ENCODE measurements around the gene KRT14. TPM values are rescaled to one million over a fixed set of nuclear protein-coding genes. Genes with fewer than 3 reads are reported as not detected.
"Not testable (repeated sequence)": the region's sequence is repeated elsewhere in the genome, so short reads cannot be mapped to it uniquely, and the experiment has no call there.

KRT14 gene
- total RNA-seq, 1 experiment from 2014 or later: not detected

GRCh38 chr17:41631025-41631897, 44.6 kb upstream of the KRT14 start:
- DNase-seq: no peak
- H3K9me3 Mint-ChIP-seq (ENCODE audit: unreplicated experiment): no peaks in the 10 kb centered on the region
- H3K27me3 ChIP-seq (replicated peaks; ENCODE audit: control insufficient read depth, insufficient read depth, low read length): no peaks in the 10 kb centered on the region
- POLR2A ChIA-PET: no interaction called here
- H3K4me3 ChIP-seq (ENCODE audit: low read depth, low read length): no peak overlapping the region
- H3K27me3 Mint-ChIP-seq (ENCODE audit: insufficient read depth, unreplicated experiment): no peaks in the 10 kb centered on the region
- intact Hi-C loops (cut with micrococcal nuclease; ENCODE audit: unreplicated experiment): no loop called here
- no peak overlapping the region for H3K4me3 Mint-ChIP-seq (ENCODE audit: unreplicated experiment)
- H3K4me1 Mint-ChIP-seq (ENCODE audit: low read depth, unreplicated experiment): no peaks in the 10 kb centered on the region
- no TSS peak for BruUV-seq (replicated peaks)
- H3K4me1 ChIP-seq: no peaks in the 10 kb centered on the region
- CTCF ChIA-PET: no interaction called here
- TF ChIP-seq, protein P1, sequence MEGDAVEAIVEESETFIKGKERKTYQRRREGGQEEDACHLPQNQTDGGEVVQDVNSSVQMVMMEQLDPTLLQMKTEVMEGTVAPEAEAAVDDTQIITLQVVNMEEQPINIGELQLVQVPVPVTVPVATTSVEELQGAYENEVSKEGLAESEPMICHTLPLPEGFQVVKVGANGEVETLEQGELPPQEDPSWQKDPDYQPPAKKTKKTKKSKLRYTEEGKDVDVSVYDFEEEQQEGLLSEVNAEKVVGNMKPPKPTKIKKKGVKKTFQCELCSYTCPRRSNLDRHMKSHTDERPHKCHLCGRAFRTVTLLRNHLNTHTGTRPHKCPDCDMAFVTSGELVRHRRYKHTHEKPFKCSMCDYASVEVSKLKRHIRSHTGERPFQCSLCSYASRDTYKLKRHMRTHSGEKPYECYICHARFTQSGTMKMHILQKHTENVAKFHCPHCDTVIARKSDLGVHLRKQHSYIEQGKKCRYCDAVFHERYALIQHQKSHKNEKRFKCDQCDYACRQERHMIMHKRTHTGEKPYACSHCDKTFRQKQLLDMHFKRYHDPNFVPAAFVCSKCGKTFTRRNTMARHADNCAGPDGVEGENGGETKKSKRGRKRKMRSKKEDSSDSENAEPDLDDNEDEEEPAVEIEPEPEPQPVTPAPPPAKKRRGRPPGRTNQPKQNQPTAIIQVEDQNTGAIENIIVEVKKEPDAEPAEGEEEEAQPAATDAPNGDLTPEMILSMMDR (IDR thresholded peaks at IDR 0.05; ENCODE audit: insufficient read depth in 1 of 2, low read depth in 1 of 2, low read length in 1 of 2, severe bottlenecking in 1 of 2, unreplicated experiment in 1 of 2): no peak
- H3K27ac Mint-ChIP-seq (ENCODE audit: unreplicated experiment): no peak overlapping the region
- H3K36me3 ChIP-seq (ENCODE audit: control insufficient read depth, insufficient read depth, low read length): no peaks in the 10 kb centered on the region
- no peaks in the 10 kb centered on the region for H3K36me3 Mint-ChIP-seq (ENCODE audit: insufficient read depth, unreplicated experiment)
- no peaks in the 10 kb centered on the region for H3K9me3 ChIP-seq

GRCh38 chr17:41629826-41630670, 43.4 kb upstream of the KRT14 start:
- Histone ChIP-seq H3K27me3 (replicated peaks; ENCODE audit: control insufficient read depth, insufficient read depth, low read length) (no peaks in the 10 kb centered on the region), H3K4me3 (ENCODE audit: low read depth, low read length) (no peak overlapping the region), H3K36me3 (ENCODE audit: control insufficient read depth, insufficient read depth, low read length) (no peaks in the 10 kb centered on the region), H3K4me1 (no peaks in the 10 kb centered on the region), H3K9me3 (no peaks in the 10 kb centered on the region)
- POLR2A ChIA-PET: no interaction called here
- Mint-ChIP-seq H3K27ac (ENCODE audit: unreplicated experiment) (no peak overlapping the region), H3K4me3 (ENCODE audit: unreplicated experiment) (no peak overlapping the region), H3K9me3 (ENCODE audit: unreplicated experiment) (no peaks in the 10 kb centered on the region), H3K4me1 (ENCODE audit: low read depth, unreplicated experiment) (no peaks in the 10 kb centered on the region), H3K27me3 (ENCODE audit: insufficient read depth, unreplicated experiment) (no peaks in the 10 kb centered on the region), H3K36me3 (ENCODE audit: insufficient read depth, unreplicated experiment) (no peaks in the 10 kb centered on the region)
- TF ChIP-seq, protein P1 (IDR thresholded peaks at IDR 0.05; ENCODE audit: insufficient read depth in 1 of 2, low read depth in 1 of 2, low read length in 1 of 2, severe bottlenecking in 1 of 2, unreplicated experiment in 1 of 2): no peak
- BruUV-seq (replicated peaks): no TSS peak
- CTCF ChIA-PET: interaction anchor here (0.6 to 1.4 kb wide), 3 partner anchors 19 to 94 kb away, joined by 3 to 4 read pairs (median 3); no protein-coding TSS in a partner anchor
- DNase-seq: no peak
- intact Hi-C loops (cut with micrococcal nuclease; ENCODE audit: unreplicated experiment): no loop called here

GRCh38 chr17:41629316-41629715, 42.6 kb upstream of the KRT14 start:
- ChIA-PET CTCF (interaction anchor here (0.6 to 1.4 kb wide), 3 partner anchors 19 to 93 kb away, joined by 3 to 4 read pairs (median 3); no protein-coding TSS in a partner anchor), POLR2A (no interaction called here)
- DNase-seq: no peak
- BruUV-seq (replicated peaks): no TSS peak
- TF ChIP-seq, protein P1 (IDR thresholded peaks at IDR 0.05; ENCODE audit: insufficient read depth in 1 of 2, low read depth in 1 of 2, low read length in 1 of 2, severe bottlenecking in 1 of 2, unreplicated experiment in 1 of 2): no peak
- Histone ChIP-seq H3K27me3 (replicated peaks; ENCODE audit: control insufficient read depth, insufficient read depth, low read length) (no peaks in the 10 kb centered on the region), H3K4me3 (ENCODE audit: low read depth, low read length) (no peak overlapping the region), H3K36me3 (ENCODE audit: control insufficient read depth, insufficient read depth, low read length) (no peaks in the 10 kb centered on the region), H3K4me1 (no peaks in the 10 kb centered on the region), H3K9me3 (no peaks in the 10 kb centered on the region)
- H3K27ac Mint-ChIP-seq (ENCODE audit: unreplicated experiment): no peak overlapping the region
- H3K36me3 Mint-ChIP-seq (ENCODE audit: insufficient read depth, unreplicated experiment): no peaks in the 10 kb centered on the region
- intact Hi-C loops (cut with micrococcal nuclease; ENCODE audit: unreplicated experiment): no loop called here
- H3K4me3 Mint-ChIP-seq (ENCODE audit: unreplicated experiment): no peak overlapping the region
- H3K9me3 Mint-ChIP-seq (ENCODE audit: unreplicated experiment): no peaks in the 10 kb centered on the region
- peaks cover 6% of the 10 kb centered on the region for H3K4me1 Mint-ChIP-seq (ENCODE audit: low read depth, unreplicated experiment)
- H3K27me3 Mint-ChIP-seq (ENCODE audit: insufficient read depth, unreplicated experiment): no peaks in the 10 kb centered on the region

DNA sequence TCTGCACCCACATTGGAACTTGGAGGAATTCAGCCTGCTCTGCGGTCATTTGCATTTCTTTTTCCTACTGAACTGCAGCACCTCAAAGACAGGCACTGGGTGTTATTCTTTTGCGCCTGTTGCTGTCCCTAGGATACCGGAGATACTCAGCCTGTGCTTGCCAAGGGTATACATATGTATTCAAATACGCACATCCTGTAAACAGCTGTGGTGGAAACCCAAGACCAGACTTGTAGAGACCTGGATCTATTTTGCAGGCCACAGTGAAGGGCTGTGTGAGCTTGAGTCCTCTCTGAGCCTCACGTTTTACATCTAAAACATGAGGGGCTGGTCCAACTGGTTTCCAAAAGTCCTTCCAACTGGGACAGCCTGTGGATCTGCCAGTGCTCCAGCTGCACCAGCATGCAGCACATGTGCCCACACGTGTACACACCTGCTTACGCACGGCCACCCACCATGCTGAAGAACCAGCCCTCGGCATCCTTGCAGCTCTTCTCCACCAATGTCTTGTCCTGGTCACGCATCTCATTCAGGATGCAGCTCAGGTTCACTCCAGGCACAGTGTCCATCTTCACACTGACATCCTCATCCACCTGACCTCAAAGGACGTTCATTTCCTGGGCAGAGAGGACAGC, 42.0 kb upstream of the KRT14 start:
- H3K27me3 ChIP-seq (replicated peaks; ENCODE audit: control insufficient read depth, insufficient read depth, low read length); H3K36me3 ChIP-seq (ENCODE audit: control insufficient read depth, insufficient read depth, low read length); POLR2A ChIA-PET; H3K36me3 Mint-ChIP-seq (ENCODE audit: insufficient read depth, unreplicated experiment); BruUV-seq (replicated peaks); H3K4me1 Mint-ChIP-seq (ENCODE audit: low read depth, unreplicated experiment); H3K4me3 ChIP-seq (ENCODE audit: low read depth, low read length); H3K4me3 Mint-ChIP-seq (ENCODE audit: unreplicated experiment); H3K27me3 Mint-ChIP-seq (ENCODE audit: insufficient read depth, unreplicated experiment); DNase-seq; CTCF ChIA-PET; H3K4me1 ChIP-seq; intact Hi-C loops (cut with micrococcal nuclease; ENCODE audit: unreplicated experiment); H3K9me3 ChIP-seq; H3K9me3 Mint-ChIP-seq (ENCODE audit: unreplicated experiment); H3K27ac Mint-ChIP-seq (ENCODE audit: unreplicated experiment): not testable (repeated sequence)
